Panc1 (cell line): Measurements from ENCODE around the gene FCMR. TPM values are rescaled to one million over a fixed set of nuclear protein-coding genes. Genes with fewer than 3 reads are reported as not detected.

Source experiments
- ATAC-seq: fragments of 200-7000 bp; cut with Tn5 transposase; 2 replicates; pipeline ENCODE4 v1.9.1; 2020; ENCODE audit warnings: mild to moderate bottlenecking, moderate library complexity
- BruUV-seq: library from RNA; stranded (reverse); fragments of 400-500 nt; replicated peaks from 2 replicates; lab custom pipeline; 2021; lab: Mats Ljungman, UMichigan
- CTCF ChIA-PET: fragments of 300-600 bp; sonication (Branson Sonifier 250); formaldehyde crosslinking; loops from one replicate; lab custom pipeline; 2022; ENCODE audit warnings: antibody characterized with exemption; lab: Charles Lee
- POLR2A ChIA-PET: fragments of 300-600 bp; sonication (Branson Sonifier 250); formaldehyde crosslinking; loops from one replicate; lab custom pipeline; 2022; ENCODE audit warnings: antibody characterized with exemption; lab: Charles Lee
- DNase-seq: peaks from one replicate; pipeline ENCODE4 v3.0.0-alpha.2; 2010; ENCODE audit warnings: low read depth, low spot score
- H3K27ac ChIP-seq: 2 replicates; pipeline ENCODE4 v1.5.1; 2011; ENCODE audit warnings: mild to moderate bottlenecking, low read length, inconsistent platforms
- H3K27me3 ChIP-seq: fragments of 200-500 bp; sonication (Bioruptor generic); 2 replicates; pipeline ENCODE4 v1.6.0; 2014; ENCODE audit warnings: low read length, inconsistent platforms; ENCODE audit not compliant: control insufficient read depth, insufficient read depth
- H3K36me3 ChIP-seq: fragments of 200-500 bp; sonication (Bioruptor generic); 2 replicates; pipeline ENCODE4 v1.5.1; 2014; ENCODE audit warnings: inconsistent platforms, mild to moderate bottlenecking, low read length, moderate library complexity; ENCODE audit not compliant: control insufficient read depth, insufficient read depth
- H3K4me1 ChIP-seq: 2 replicates; pipeline ENCODE4 v1.5.1; 2011; ENCODE audit warnings: inconsistent platforms, mild to moderate bottlenecking, low read length, moderate library complexity; ENCODE audit not compliant: control insufficient read depth, insufficient read depth
- H3K4me3 ChIP-seq, 2 experiments: 2 replicates each; pipeline ENCODE4 v1.5.1; 2011 to 2012; ENCODE audit warnings: low read depth in 2 of 2, low read length in 2 of 2, mild to moderate bottlenecking in 2 of 2, inconsistent platforms in 1 of 2, moderate library complexity in 1 of 2
- H3K9me3 ChIP-seq: fragments of 200-500 bp; sonication (Bioruptor generic); 2 replicates; pipeline ENCODE4 v1.5.1; 2014; ENCODE audit warnings: low read depth, mild to moderate bottlenecking, inconsistent platforms, low read length, moderate library complexity; ENCODE audit not compliant: control insufficient read depth, insufficient read depth
- POLR2AphosphoS5 ChIP-seq: IDR thresholded peaks from 2 replicates; pipeline ENCODE4 v1.6.1; 2012; ENCODE audit warnings: mild to moderate bottlenecking, low read depth, low read length, moderate library complexity
- SIN3A ChIP-seq: IDR thresholded peaks from 2 replicates; pipeline ENCODE4 v1.6.1; 2012; ENCODE audit warnings: low read depth, mild to moderate bottlenecking, low read length, moderate library complexity, borderline replicate concordance; ENCODE audit not compliant: insufficient read depth
- TCF7L2 ChIP-seq: IDR thresholded peaks from 2 replicates; pipeline ENCODE4 v1.6.1; 2011; ENCODE audit warnings: mild to moderate bottlenecking, low read depth, low read length, inconsistent platforms
- in situ Hi-C: cut with HindIII; loops from 2 replicates; pipeline ENCODE4 v1.10.0; 2016; ENCODE audit warnings: low sequenced_read_pairs, low pct_unique_long_range_greater_than_20kb
- intact Hi-C: fragments of 100-400 bp; cut with micrococcal nuclease; formaldehyde crosslinking; loops from one replicate; pipeline ENCODE4 v1.10.0; 2022; ENCODE audit not compliant: unreplicated experiment
- total RNA-seq: library from RNA; stranded (reverse); gene quantifications from one replicate; pipeline ENCODE4 v1.2.1, GENCODE V29; 2021; ENCODE audit not compliant: unreplicated experiment
- TF ChIP-seq, protein P1 (sequence below), 2 experiments: IDR thresholded peaks; 2 replicates each; pipeline ENCODE4 v1.6.1; 2011 to 2012; ENCODE audit warnings: low read depth in 2 of 2, control low read depth in 1 of 2, low read length in 1 of 2, mild to moderate bottlenecking in 1 of 2, moderate library complexity in 1 of 2; ENCODE audit not compliant: insufficient read depth in 1 of 2
- TF ChIP-seq, protein P2 (sequence below): fragments of 450-650 bp; IDR thresholded peaks from 2 replicates; pipeline ENCODE4 v1.5.1; 2017; ENCODE audit warnings: mild to moderate bottlenecking

The FCMR gene
- total RNA-seq, 1 experiment from 2014 or later: 0.41 TPM

DNA sequence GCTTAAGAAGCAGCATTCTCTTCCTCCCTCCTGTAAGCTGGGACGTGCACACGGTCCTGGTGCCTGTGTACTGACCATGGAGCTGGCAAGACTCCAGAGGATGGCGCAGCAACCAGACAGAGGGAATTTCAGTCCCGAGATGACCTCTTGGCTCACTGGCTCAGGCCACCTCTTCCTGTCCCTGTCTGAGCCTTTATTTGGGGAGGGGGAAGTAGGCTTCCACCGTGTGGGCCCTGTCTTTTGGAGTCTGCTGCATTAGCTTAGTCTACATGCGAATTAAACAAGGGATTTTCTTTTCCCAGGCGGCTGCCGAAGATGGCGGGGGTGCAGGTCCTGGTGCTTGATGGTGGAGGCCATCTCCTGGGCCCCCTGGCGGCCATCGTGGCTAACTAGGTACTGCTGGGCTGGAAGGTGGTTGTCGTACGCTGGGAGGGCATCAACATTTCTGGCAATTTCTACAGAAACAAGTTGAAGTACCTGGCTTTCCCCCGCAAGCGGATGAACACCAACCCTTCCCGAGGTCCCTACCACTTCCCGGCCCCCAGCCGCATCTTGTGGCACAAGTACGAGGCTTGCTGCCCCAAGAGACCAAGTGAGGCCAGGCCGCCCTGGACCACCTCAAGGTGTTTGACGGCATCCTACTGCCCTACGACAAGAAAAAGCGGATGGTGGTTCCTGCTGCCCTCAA is 14.3 kb downstream of the FCMR start:
- POLR2A ChIA-PET: no interaction called here
- in situ Hi-C loops: no loop called here

DNA sequence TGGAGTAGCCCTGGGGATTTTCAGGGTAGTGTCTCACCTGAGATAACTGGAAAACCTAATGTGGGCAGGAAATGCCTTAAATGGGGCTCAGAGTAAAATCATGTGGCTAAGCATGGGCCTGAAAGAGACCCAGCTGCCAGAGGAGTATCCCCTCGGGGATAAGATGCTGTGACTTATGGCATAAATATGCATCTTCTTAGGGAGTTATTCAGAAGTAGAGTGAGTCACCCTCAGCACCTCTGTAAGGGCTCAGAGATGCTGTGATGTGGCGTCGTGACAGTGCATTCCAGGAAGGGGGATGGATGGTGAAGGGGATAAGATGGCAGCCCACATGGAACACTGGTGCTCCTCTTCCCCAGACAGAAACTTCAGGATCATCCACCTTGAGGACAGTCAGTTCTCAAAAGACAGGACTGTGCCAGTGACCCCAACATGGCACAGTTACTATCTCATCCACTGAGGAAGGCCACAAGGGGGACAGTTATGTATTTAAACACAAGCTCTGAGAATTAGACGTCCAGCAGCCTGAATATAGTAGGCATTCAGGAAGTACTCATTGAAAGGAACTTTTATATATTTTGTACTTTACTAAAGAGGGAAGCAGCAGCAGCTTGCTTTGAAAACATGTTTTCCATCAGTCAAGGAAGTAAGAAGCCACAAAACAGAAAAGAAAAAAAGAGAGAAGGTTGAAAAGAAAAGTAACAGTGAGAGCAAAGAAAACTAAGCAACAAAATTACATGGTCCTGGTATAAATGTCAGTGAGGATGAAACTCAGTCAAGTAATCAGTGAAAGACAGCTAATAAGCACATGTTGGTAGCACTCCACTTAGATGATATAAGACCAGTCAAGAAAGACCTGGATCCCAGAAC is 16.2 kb downstream of the FCMR start:
- ChIA-PET POLR2A (no interaction called here), CTCF (no interaction called here)
- BruUV-seq: no TSS peak
- Histone ChIP-seq H3K4me1 (no peaks in the 10 kb centered on the region), H3K9me3 (no peaks in the 10 kb centered on the region), H3K27me3 (peaks cover 14% of the 10 kb centered on the region), H3K36me3 (no peaks in the 10 kb centered on the region), H3K27ac (no peak overlapping the region), H3K4me3 (no peak overlapping the region)
- TF ChIP-seq TCF7L2 (no peak), POLR2AphosphoS5 (no peak), SIN3A (no peak)
- TF ChIP-seq, protein P1, sequence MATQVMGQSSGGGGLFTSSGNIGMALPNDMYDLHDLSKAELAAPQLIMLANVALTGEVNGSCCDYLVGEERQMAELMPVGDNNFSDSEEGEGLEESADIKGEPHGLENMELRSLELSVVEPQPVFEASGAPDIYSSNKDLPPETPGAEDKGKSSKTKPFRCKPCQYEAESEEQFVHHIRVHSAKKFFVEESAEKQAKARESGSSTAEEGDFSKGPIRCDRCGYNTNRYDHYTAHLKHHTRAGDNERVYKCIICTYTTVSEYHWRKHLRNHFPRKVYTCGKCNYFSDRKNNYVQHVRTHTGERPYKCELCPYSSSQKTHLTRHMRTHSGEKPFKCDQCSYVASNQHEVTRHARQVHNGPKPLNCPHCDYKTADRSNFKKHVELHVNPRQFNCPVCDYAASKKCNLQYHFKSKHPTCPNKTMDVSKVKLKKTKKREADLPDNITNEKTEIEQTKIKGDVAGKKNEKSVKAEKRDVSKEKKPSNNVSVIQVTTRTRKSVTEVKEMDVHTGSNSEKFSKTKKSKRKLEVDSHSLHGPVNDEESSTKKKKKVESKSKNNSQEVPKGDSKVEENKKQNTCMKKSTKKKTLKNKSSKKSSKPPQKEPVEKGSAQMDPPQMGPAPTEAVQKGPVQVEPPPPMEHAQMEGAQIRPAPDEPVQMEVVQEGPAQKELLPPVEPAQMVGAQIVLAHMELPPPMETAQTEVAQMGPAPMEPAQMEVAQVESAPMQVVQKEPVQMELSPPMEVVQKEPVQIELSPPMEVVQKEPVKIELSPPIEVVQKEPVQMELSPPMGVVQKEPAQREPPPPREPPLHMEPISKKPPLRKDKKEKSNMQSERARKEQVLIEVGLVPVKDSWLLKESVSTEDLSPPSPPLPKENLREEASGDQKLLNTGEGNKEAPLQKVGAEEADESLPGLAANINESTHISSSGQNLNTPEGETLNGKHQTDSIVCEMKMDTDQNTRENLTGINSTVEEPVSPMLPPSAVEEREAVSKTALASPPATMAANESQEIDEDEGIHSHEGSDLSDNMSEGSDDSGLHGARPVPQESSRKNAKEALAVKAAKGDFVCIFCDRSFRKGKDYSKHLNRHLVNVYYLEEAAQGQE (IDR thresholded peaks at IDR 0.05; ENCODE audit: insufficient read depth in 1 of 2, low read depth in 2 of 2, low read length in 1 of 2): no peak
- TF ChIP-seq, protein P2, sequence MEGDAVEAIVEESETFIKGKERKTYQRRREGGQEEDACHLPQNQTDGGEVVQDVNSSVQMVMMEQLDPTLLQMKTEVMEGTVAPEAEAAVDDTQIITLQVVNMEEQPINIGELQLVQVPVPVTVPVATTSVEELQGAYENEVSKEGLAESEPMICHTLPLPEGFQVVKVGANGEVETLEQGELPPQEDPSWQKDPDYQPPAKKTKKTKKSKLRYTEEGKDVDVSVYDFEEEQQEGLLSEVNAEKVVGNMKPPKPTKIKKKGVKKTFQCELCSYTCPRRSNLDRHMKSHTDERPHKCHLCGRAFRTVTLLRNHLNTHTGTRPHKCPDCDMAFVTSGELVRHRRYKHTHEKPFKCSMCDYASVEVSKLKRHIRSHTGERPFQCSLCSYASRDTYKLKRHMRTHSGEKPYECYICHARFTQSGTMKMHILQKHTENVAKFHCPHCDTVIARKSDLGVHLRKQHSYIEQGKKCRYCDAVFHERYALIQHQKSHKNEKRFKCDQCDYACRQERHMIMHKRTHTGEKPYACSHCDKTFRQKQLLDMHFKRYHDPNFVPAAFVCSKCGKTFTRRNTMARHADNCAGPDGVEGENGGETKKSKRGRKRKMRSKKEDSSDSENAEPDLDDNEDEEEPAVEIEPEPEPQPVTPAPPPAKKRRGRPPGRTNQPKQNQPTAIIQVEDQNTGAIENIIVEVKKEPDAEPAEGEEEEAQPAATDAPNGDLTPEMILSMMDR: no peak
- ATAC-seq (no peak), DNase-seq (no peak)
- in situ Hi-C loops: no loop called here
- intact Hi-C loops: no loop called here

More for the DNA sequence above, 14.3 kb downstream of the FCMR start:
- Histone ChIP-seq H3K4me3 (no peak overlapping the region), H3K27me3 (peaks cover 19% of the 10 kb centered on the region), H3K36me3 (no peaks in the 10 kb centered on the region), H3K9me3 (no peaks in the 10 kb centered on the region), H3K4me1 (no peaks in the 10 kb centered on the region), H3K27ac (no peak overlapping the region)
- TF ChIP-seq SIN3A: no peak
- TF ChIP-seq, protein P2: peak; percentile 72
- TF ChIP-seq TCF7L2: no peak
- intact Hi-C loops: no loop called here
- CTCF ChIA-PET: no interaction called here
- BruUV-seq: no TSS peak
- ATAC-seq (no peak), DNase-seq (no peak)
